ENCODE data around the gene ARID3C. TPM values are rescaled to one million over a fixed set of nuclear protein-coding genes. Genes with fewer than 3 reads are reported as not detected.

ARID3C gene
- total and polyA plus RNA-seq, 2 donors (not counting 3 experiments of a cell fraction or from before 2014, with no cell fraction given) = not detected

- FAIRE-seq (no peak), DNase-seq (ENCODE audit: low read depth, low spot score) (no peak)
- POLR2A ChIA-PET = no interaction called here
- no peaks in the 10 kb centered on the region for H3K36me3 ChIP-seq (ENCODE audit: control insufficient read depth in 2 of 2, extremely low read depth in 1 of 2, insufficient read depth in 2 of 2, low read length in 2 of 2)
- no peak overlapping the region for H2AFZ ChIP-seq (ENCODE audit: low read depth, low read length)
- peaks cover 47 to 49% of the 10 kb centered on the region in 2 experiments for H3K27me3 ChIP-seq (ENCODE audit: control insufficient read depth in 2 of 2, insufficient read depth in 2 of 2, low read length in 2 of 2)
- H3K79me2 ChIP-seq (ENCODE audit: control insufficient read depth, insufficient read depth, low read length) = no peaks in the 10 kb centered on the region
- intact Hi-C loops (cut with micrococcal nuclease) (no loop called here), dilution Hi-C loops (cut with MboI; ENCODE audit: extremely low pct_ligation_motif_present, low sequenced_read_pairs) (no loop called here)
- H3K9me3 ChIP-seq (replicated peaks; ENCODE audit: control insufficient read depth, insufficient read depth, low read length) = no peaks in the 10 kb centered on the region
- H3K4me3 ChIP-seq (replicated peaks in 1 of 3; ENCODE audit: insufficient read depth in 1 of 3, low read depth in 1 of 3, low read length in 3 of 3) = no peak overlapping the region
- TF ChIP-seq JUN (IDR thresholded peaks at IDR 0.05; ENCODE audit: borderline replicate concordance, insufficient read depth, insufficient read length, low read depth) (no peak), CTCF (IDR thresholded peaks at IDR 0.05; ENCODE audit: extremely low read depth in 1 of 2, insufficient read depth in 1 of 2, low read depth in 1 of 2, low read length in 2 of 2) (no peak), EZH2 (IDR thresholded peaks at IDR 0.05; ENCODE audit: borderline replicate concordance, low read depth, low read length, severe bottlenecking) (no peak), GATA2 (IDR thresholded peaks at IDR 0.05; ENCODE audit: insufficient read depth, insufficient read length, low read depth, low read length) (no peak), MAX (IDR thresholded peaks at IDR 0.05; ENCODE audit: insufficient read depth, insufficient read length) (no peak), POLR2A (IDR thresholded peaks at IDR 0.05; ENCODE audit: low read depth, low read length) (no peak), POLR2AphosphoS5 (IDR thresholded peaks at IDR 0.05; ENCODE audit: insufficient read depth, low read depth, low read length) (no peak), MYC (IDR thresholded peaks at IDR 0.05; ENCODE audit: low read depth, low read length) (no peak), FOS (IDR thresholded peaks at IDR 0.05; ENCODE audit: borderline replicate concordance, insufficient read depth, low read length) (no peak)
- no peaks in the 10 kb centered on the region for H3K9me1 ChIP-seq (replicated peaks; ENCODE audit: control insufficient read depth, extremely low read depth, insufficient read depth, low read length)
- BruUV-seq (replicated peaks) = no TSS peak
- no peak overlapping the region for H3K27ac ChIP-seq (ENCODE audit: insufficient read depth, low read depth, low read length)
- CTCF ChIA-PET = interaction anchor here (1.0 to 8.5 kb wide), 5 partner anchors 16 to 172 kb away, joined by 3 to 106 read pairs (median 6); no protein-coding TSS in a partner anchor
- no peak overlapping the region for H3K9ac ChIP-seq (replicated peaks; ENCODE audit: extremely low read depth, insufficient read depth, low read length)
- no peaks in the 10 kb centered on the region for H4K20me1 ChIP-seq (replicated peaks; ENCODE audit: control insufficient read depth, extremely low read depth, insufficient read depth, low read length)
- H3K4me2 ChIP-seq (ENCODE audit: insufficient read depth, low read length) = no peak overlapping the region
- no peaks in the 10 kb centered on the region for H3K4me1 ChIP-seq (ENCODE audit: control insufficient read depth, extremely low read depth, insufficient read depth, low read length)
Measured at GRCh38 chr9:34575862-34576596, 52.8 kb downstream of the ARID3C start.

Data from endothelial cell of umbilical vein (primary cell).